ENCODE data around the gene WDR12.

DNA sequence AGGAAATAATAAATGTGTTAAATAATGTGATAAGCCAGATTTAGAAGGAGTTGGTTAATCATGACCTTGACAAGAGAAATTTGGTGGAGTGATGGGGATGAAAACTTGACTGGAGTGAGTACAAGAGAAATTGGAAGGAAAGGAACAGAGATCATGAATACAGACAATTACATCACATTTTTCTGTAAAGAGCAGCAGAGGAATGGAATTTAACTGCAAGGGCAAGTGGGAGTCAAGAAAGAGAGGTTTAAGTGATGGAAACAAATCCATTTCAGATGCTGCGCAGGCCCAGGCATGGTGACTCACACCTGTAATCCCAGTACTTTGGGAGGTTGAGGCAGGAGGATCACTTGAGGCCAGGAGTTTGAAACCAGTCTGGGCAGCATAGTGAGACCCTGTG lies 86.6 kb downstream of the WDR12 start:
- TF ChIP-seq, protein P1, sequence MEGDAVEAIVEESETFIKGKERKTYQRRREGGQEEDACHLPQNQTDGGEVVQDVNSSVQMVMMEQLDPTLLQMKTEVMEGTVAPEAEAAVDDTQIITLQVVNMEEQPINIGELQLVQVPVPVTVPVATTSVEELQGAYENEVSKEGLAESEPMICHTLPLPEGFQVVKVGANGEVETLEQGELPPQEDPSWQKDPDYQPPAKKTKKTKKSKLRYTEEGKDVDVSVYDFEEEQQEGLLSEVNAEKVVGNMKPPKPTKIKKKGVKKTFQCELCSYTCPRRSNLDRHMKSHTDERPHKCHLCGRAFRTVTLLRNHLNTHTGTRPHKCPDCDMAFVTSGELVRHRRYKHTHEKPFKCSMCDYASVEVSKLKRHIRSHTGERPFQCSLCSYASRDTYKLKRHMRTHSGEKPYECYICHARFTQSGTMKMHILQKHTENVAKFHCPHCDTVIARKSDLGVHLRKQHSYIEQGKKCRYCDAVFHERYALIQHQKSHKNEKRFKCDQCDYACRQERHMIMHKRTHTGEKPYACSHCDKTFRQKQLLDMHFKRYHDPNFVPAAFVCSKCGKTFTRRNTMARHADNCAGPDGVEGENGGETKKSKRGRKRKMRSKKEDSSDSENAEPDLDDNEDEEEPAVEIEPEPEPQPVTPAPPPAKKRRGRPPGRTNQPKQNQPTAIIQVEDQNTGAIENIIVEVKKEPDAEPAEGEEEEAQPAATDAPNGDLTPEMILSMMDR (IDR thresholded peaks at IDR 0.05): no peak
- TF ChIP-seq POLR2A (IDR thresholded peaks at IDR 0.05): no peak
